Smooth muscle cell of trachea (primary cell): ENCODE results near the gene SIPA1L3. TPM values are rescaled to one million over a fixed set of nuclear protein-coding genes. Genes with fewer than 3 reads are reported as not detected.

Experiments used
- total RNA-seq: library from RNA; depleted of rRNA; stranded (reverse); fragments of >200 nt; gene quantifications from 2 replicates; pipeline ENCODE4 v1.2.1, GENCODE V29; 2014

Gene SIPA1L3
- total RNA-seq = 10.4 and 20.5 TPM in 2 replicates

GRCh38 chr19:37906869-37907734, at the start of gene SIPA1L3:
Gene SIPA1L3 (plus strand): TSS chr19:37907208. CDS start chr19:38081566, 174,358 bp downstream.

GRCh38 chr19:37905946-37906868, 801 bp upstream of the SIPA1L3 start, which contains the start of gene WDR87:
Gene WDR87 (minus strand): TSS chr19:37906594. CDS start chr19:37898239, 8,355 bp downstream.

GRCh38 chr19:38224014-38224862, 317.2 kb downstream of the SIPA1L3 start, which contains the start of gene DPF1:
Gene DPF1 (minus strand): TSS chr19:38224222. CDS start chr19:38224142, 80 bp downstream.

Other genes with a start within 250 kb of the SIPA1L3 start
- gene ZNF607, start 187.4 kb upstream of the SIPA1L3 start, total RNA-seq = 6.8 and 7.4 TPM in 2 replicates
- 6.5 and 8.4 TPM in 2 replicates for gene ZNF573, start 127.6 kb upstream of the SIPA1L3 start, total RNA-seq
- under 0.01 TPM in 1 of 2 replicates, not detected in the other for gene WDR87, start 614 bp upstream of the SIPA1L3 start, total RNA-seq